Mammary epithelial cell (primary cell): ENCODE data around the gene MMEL1.
"Not testable (repeated sequence)": the region's sequence is repeated elsewhere in the genome, so short reads cannot be mapped to it uniquely, and the experiment has no call there.

Experiments
- EZH2 ChIP-seq: IDR thresholded peaks from 2 replicates; pipeline ENCODE4 v1.6.1; 2012; ENCODE audit warnings: low read length, inconsistent platforms, borderline replicate concordance
- TF ChIP-seq, protein P1 (sequence below), 2 donors: IDR thresholded peaks in 1 of 2; conservative IDR thresholded peaks in 1 of 2; 2 replicates each; pipeline ENCODE4 v1.5.1; 2011 to 2012; ENCODE audit warnings: inconsistent platforms in 2 of 2, low read length in 2 of 2, mild to moderate bottlenecking in 2 of 2, control low read depth in 1 of 2, low read depth in 1 of 2; ENCODE audit not compliant: insufficient read depth in 1 of 2; ENCODE audit errors: extremely low read depth in 1 of 2

DNA sequence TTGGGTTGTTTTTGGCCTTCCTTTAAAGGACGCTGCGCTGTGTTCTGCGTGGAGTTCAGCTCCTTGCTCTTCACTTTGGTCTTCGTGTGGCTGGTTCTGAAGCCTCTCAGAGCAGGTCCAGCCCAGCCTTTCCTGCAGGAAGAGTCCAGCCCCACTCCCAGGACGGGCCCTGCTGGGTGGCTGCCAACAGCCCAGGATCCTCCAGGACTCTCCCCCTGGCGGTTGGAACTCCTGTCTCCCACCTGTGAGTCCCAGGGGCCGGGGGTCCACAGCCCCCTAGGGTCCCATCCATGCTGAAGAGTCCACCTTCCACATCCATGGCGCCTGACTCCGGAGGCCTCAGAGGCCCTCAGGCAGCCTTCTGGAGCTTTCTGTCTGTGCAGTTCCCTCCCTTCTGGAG lies 81.3 kb downstream of the MMEL1 start:
- TF ChIP-seq, protein P1, sequence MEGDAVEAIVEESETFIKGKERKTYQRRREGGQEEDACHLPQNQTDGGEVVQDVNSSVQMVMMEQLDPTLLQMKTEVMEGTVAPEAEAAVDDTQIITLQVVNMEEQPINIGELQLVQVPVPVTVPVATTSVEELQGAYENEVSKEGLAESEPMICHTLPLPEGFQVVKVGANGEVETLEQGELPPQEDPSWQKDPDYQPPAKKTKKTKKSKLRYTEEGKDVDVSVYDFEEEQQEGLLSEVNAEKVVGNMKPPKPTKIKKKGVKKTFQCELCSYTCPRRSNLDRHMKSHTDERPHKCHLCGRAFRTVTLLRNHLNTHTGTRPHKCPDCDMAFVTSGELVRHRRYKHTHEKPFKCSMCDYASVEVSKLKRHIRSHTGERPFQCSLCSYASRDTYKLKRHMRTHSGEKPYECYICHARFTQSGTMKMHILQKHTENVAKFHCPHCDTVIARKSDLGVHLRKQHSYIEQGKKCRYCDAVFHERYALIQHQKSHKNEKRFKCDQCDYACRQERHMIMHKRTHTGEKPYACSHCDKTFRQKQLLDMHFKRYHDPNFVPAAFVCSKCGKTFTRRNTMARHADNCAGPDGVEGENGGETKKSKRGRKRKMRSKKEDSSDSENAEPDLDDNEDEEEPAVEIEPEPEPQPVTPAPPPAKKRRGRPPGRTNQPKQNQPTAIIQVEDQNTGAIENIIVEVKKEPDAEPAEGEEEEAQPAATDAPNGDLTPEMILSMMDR (conservative IDR thresholded peaks at IDR 0.05 in 1 of 2, IDR thresholded peaks at IDR 0.05 in 1 of 2; ENCODE audit: extremely low read depth in 1 of 2, insufficient read depth in 1 of 2, low read depth in 1 of 2, low read length in 2 of 2): not testable (repeated sequence)
- TF ChIP-seq EZH2: not testable (repeated sequence)
